ENCODE measurements around the gene PBX1.

PBX1 gene

GRCh38 chr1:164895026-164895912 is 336.3 kb downstream of the PBX1 start:
- FAIRE-seq (no peak), DNase-seq (ENCODE audit: insufficient read length, low spot score) (no peak)
- TF ChIP-seq POLR2A (IDR thresholded peaks at IDR 0.05; ENCODE audit: low read depth, low read length): no peak
- TF ChIP-seq SPI1 (IDR thresholded peaks at IDR 0.05; ENCODE audit: low read depth, low read length): no peak
- TF ChIP-seq TAF1 (IDR thresholded peaks at IDR 0.05; ENCODE audit: low read depth, low read length): no peak
- TF ChIP-seq PAX5 (IDR thresholded peaks at IDR 0.05; ENCODE audit: insufficient read depth, low read length, severe bottlenecking): no peak
- TF ChIP-seq POU2F2 (IDR thresholded peaks at IDR 0.05; ENCODE audit: low read depth, low read length): no peak
- TF ChIP-seq POLR2AphosphoS5 (IDR thresholded peaks at IDR 0.05; ENCODE audit: low read depth, low read length): no peak

- FAIRE-seq: no peak
- DNase-seq (ENCODE audit: insufficient read length, low spot score): no peak
- TF ChIP-seq POLR2AphosphoS5 (IDR thresholded peaks at IDR 0.05; ENCODE audit: low read depth, low read length): no peak
- TF ChIP-seq POLR2A (IDR thresholded peaks at IDR 0.05; ENCODE audit: low read depth, low read length): no peak
- TF ChIP-seq TAF1 (IDR thresholded peaks at IDR 0.05; ENCODE audit: low read depth, low read length): no peak
- no peak for TF ChIP-seq POU2F2 (IDR thresholded peaks at IDR 0.05; ENCODE audit: low read depth, low read length)
- TF ChIP-seq PAX5 (IDR thresholded peaks at IDR 0.05; ENCODE audit: insufficient read depth, low read length, severe bottlenecking): no peak
- TF ChIP-seq SPI1 (IDR thresholded peaks at IDR 0.05; ENCODE audit: low read depth, low read length): no peak
Observed at GRCh38 chr1:164901031-164901430, 342.0 kb downstream of the PBX1 start.

Data from GM12891 (cell line).